GM21529 (cell line): ENCODE results near the gene CHST3.
"Not testable (repeated sequence)": the region's sequence is repeated elsewhere in the genome, so short reads cannot be mapped to it uniquely, and the experiment has no call there.

Source experiments
- ATAC-seq: cut with Tn5 transposase; IDR thresholded peaks from one replicate; pipeline ENCODE4 v1.9.1; 2021; ENCODE audit not compliant: unreplicated experiment

Gene CHST3, protein sequence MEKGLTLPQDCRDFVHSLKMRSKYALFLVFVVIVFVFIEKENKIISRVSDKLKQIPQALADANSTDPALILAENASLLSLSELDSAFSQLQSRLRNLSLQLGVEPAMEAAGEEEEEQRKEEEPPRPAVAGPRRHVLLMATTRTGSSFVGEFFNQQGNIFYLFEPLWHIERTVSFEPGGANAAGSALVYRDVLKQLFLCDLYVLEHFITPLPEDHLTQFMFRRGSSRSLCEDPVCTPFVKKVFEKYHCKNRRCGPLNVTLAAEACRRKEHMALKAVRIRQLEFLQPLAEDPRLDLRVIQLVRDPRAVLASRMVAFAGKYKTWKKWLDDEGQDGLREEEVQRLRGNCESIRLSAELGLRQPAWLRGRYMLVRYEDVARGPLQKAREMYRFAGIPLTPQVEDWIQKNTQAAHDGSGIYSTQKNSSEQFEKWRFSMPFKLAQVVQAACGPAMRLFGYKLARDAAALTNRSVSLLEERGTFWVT

GRCh38 chr10:71964098-71964742, at the start of gene CHST3:
TSS of gene CHST3 (plus strand) at chr10:71964395. CDS start at chr10:72005843, 41,448 bp downstream.
- no peak for ATAC-seq

DNA sequence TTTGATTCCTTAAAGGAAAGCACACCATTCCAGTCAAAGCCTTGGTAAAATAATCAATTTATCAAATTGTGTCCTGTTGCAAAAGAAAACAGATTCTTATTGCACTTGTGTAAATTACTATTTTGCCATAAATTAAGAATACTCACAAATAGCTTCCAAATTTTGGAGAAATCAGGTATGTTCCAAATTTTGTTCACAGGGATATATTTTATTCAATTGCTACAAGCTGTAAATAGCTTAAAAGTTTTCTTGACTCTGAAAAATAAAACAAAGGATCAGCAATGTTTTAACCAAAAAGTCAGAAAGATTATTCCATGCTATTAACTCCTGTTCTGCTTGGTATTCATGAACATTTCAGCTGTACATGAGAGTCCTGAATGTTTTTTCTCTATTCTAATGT, 47.4 kb upstream of the CHST3 start:
- ATAC-seq: no peak

DNA sequence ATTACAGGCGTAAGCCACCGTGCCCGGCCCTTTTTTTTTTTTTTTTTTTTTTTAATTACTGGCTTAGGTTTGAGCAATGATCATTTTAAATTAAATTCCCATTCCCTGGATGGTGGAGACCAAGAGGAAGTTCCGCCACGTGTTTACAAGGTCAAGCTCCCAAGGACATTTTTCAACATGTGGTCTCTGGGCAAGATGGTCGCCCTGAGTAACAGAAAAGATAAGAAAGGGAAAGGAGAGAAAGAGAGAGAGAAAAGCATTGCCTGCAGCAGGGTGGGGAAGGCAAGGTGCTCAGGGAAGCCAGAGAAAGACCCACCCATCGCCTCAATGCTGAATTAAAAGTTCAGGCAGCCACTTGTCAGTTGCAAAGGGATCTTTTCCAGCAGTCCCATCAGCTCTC, 45.2 kb upstream of the CHST3 start:
- ATAC-seq: no peak

- ATAC-seq: not testable (repeated sequence)
These were observed 44.1 kb upstream of the CHST3 start for GRCh38 chr10:71919956-71920539.

GRCh38 chr10:71920540-71921323, 43.5 kb upstream of the CHST3 start:
- ATAC-seq: no peak

- ATAC-seq: no peak
These were observed 42.7 kb upstream of the CHST3 start for GRCh38 chr10:71921324-71922027.

DNA sequence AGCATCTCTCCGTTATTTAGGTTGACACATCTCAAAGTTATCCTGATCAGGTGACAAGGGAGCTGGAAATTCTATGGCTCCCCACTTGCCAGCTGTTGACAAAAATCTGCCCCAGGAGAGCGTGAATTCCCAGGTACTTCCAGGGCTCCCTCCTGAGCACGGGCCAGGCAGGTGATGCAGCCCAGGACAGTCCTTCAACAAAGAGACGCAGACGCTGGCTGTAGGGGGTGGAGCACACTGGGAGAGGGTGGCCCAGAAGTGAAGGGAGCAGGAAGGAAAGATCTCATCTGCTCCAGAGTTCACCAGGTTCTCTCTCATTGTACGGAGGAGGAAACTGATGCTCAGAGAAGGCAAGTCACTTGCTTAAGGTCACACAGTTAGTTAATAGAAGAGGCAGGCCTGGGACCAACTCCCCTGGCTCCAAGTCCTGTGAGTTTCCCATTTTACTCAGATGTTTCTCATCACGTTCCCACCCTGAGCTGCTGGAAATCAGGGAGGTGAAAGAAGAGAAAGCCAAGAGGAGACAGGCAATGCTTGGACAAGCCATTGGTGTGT, 41.0 kb upstream of the CHST3 start:
- ATAC-seq: no peak

- ATAC-seq: no peak
These were observed 39.4 kb upstream of the CHST3 start for GRCh38 chr10:71924771-71925170.

GRCh38 chr10:71927159-71927558, 37.0 kb upstream of the CHST3 start:
- no peak for ATAC-seq

GRCh38 chr10:71927776-71928592, 36.2 kb upstream of the CHST3 start:
- no peak for ATAC-seq

- ATAC-seq: no peak
These were observed 32.9 kb upstream of the CHST3 start for GRCh38 chr10:71931295-71931694.

DNA sequence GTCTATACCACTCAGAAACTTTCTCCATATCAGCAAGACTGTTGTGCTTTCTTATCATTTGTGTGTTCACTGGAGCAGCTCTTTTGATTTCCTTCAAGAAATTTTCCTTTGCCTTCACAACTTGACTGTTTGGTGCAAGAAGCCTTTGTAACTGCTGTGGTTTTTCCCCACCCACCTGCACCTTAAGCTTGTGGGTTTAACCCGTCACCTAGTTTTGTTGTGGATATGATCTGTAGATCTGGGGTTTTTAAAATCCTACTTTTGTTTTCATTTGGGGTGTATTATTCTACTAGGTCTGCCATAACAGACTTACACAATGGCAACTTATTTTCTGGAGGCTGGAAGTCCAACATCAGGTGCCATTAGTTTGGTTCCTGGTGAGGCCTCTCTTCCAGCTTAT, 30.5 kb upstream of the CHST3 start:
- ATAC-seq: no peak

DNA sequence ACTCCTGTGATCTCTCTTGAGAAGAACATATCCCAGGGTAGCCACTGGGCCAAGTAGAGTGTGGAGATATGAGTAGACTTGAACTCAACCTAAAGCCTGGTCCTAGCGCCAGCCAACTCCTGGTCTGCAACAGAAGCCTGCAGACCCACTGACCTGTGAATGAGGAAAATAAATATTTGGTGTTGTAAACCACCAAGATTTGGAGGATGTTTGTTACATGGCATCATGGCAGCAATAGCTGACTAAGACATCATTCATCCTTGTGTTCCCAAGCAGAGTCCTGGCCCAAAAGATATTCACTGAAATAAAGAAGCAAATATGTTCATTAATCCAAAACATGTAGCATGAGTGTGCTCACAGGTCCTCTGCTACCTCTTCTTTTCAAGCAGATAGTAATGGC, 26.0 kb upstream of the CHST3 start:
- ATAC-seq: no peak

DNA sequence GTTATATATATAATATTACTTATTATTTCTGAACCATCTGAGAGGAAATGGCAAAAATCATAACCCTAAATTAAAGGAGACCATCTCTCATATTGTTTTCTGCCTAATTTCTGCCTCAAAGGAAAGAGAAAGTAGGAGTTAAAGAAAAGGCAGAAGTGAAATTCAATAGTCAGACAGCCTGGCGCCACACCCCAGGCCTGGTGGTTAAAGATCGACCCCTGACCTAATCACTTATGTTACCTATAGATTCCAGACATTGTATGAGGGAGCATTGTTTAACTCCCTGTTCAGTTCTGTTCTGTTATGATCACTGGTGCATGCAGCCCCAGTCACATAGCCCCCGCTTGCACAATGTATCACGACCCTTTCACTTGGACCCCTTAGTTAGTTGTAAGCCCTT, 24.9 kb upstream of the CHST3 start:
- no peak for ATAC-seq

DNA sequence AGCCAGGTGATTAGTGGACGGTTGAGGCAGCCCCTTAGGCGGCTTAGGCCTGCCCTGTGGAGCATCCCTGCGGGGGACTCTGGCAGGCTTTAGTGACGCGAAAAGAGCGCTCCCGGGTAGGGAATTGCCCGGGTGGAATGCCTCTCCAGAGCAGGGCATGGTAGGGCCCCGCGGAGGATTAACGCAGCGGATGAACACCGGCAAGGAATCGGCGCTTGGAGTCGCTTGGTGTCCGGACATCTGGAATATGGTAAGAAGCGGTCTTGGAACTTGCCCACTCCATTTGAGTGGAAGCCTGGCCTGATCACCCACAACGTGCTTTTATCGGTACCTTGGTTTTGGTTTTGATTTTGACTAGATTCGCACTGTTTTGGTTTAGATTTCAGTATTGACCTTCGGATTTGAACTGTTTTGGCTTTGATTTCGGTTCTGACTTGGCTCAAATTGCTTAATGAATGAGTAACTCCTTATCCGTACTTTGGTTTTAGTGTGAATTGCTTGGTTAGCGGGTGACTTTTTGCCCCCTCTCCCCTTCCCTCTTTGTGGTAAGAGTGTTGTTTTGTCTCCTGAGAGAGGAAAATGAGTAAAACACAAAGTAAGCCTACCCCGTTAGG, 24.2 kb upstream of the CHST3 start:
- no peak for ATAC-seq

GRCh38 chr10:71940752-71941151, 23.4 kb upstream of the CHST3 start:
- no peak for ATAC-seq

- ATAC-seq: no peak
These were observed 22.9 kb upstream of the CHST3 start for GRCh38 chr10:71941318-71941717.

- ATAC-seq: no peak
These were observed 18.2 kb upstream of the CHST3 start for GRCh38 chr10:71945819-71946474.

DNA sequence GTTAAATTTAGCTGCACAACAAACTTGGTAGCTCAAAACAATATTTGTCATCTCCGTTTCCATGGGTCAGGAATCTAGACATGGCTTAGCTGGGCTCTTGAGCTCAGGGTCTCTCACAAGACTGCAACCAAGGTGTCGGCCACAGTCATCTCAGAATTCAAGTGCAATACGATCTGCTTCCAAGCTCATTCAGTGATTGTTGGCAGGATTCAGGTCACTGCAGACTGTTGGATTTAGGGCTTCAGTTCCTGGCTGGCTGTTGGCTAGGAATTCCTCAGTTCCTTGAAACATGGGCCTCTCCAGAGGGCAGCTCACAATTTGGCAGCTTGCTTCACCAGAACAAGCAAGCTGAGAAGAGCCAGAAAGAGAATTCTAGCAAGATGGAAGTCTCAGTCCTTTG, 17.5 kb upstream of the CHST3 start:
- no peak for ATAC-seq
